Upper lobe of left lung (tissue), 6 donors: ENCODE measurements around the gene POU2F2. TPM values are rescaled to one million over a fixed set of nuclear protein-coding genes. Genes with fewer than 3 reads are reported as not detected.

Source experiments
- ATAC-seq, 2 donors: fragments of 200-7000 bp; cut with Tn5 transposase; one replicate each; pipeline ENCODE4 v1.9.1; 2022; ENCODE audit warnings: mild to moderate bottlenecking in 2 of 2, moderate library complexity in 2 of 2; ENCODE audit not compliant: low FRiP score in 2 of 2
- DNase-seq, 2 donors: peaks; one replicate each; pipeline ENCODE4 v3.0.0-alpha.2; 2019 to 2020
- H3K27ac ChIP-seq, 4 donors: fragments of 200-600 bp; sonication (generic); one replicate each; pipeline ENCODE4 v1.5.1; 2016 to 2019
- H3K27me3 ChIP-seq, 4 donors: fragments of 200-600 bp; sonication (generic); one replicate each; pipeline ENCODE4 v1.5.1; 2017 to 2019
- H3K36me3 ChIP-seq, 4 donors: fragments of 200-600 bp; sonication (generic); one replicate each; pipeline ENCODE4 v1.5.1; 2016 to 2019
- H3K4me1 ChIP-seq, 4 donors: fragments of 200-600 bp; sonication (generic); one replicate each; pipeline ENCODE4 v1.5.1; 2018 to 2019
- H3K4me3 ChIP-seq, 4 donors: fragments of 200-600 bp; sonication (generic); one replicate each; pipeline ENCODE4 v1.5.1; 2017 to 2019; ENCODE audit warnings: mild to moderate bottlenecking in 2 of 4, moderate library complexity in 1 of 4
- H3K9me3 ChIP-seq, 4 donors: fragments of 200-600 bp; sonication (generic); one replicate each; pipeline ENCODE4 v1.5.1; 2018 to 2019
- EP300 ChIP-seq, 4 donors: sonication (generic); formaldehyde crosslinking; IDR thresholded peaks; one replicate each; pipeline ENCODE4 v1.5.1; 2017; ENCODE audit warnings: antibody characterized with exemption in 4 of 4, control low read depth in 2 of 4
- POLR2A ChIP-seq, 4 donors: fragments of 450-650 bp; IDR thresholded peaks; one replicate each; pipeline ENCODE4 v1.5.1; 2016 to 2017; ENCODE audit warnings: antibody characterized with exemption in 4 of 4, mild to moderate bottlenecking in 2 of 4
- POLR2AphosphoS5 ChIP-seq, 2 donors: sonication (generic); formaldehyde crosslinking; IDR thresholded peaks; one replicate each; pipeline ENCODE4 v1.5.1; 2017; ENCODE audit warnings: antibody characterized with exemption in 2 of 2
- WGBS, 2 donors: methylation state at CpG; one replicate each; pipeline ENCODE4 v1.1.5; 2017 to 2018; 5-methylcytosine and 5-hydroxymethylcytosine counted together
- total RNA-seq, 6 donors: library from RNA; depleted of rRNA in 4 of 6; stranded (reverse); fragments of >200 nt in 4 of 6; gene quantifications; one replicate each; pipeline versions ENCODE4 v1.1.0 to v1.2.1, GENCODE V29; 2016 to 2021
- TF ChIP-seq, protein P1 (sequence below), 6 experiments: fragments of 450-650 bp in 4 of 6; fragments of 200-600 bp in 2 of 6; sonication (generic) in 2 of 6; IDR thresholded peaks; one replicate each; pipeline ENCODE4 v1.5.1; 2016 to 2019; ENCODE audit warnings: antibody characterized with exemption in 6 of 6
- donor health status: DM: no; HTN: no; CAD: no; lungs with moderate emphysema.
- donor health status: DM: no; HTN: yes; CAD: no; lungs with severe emphysema.

POU2F2 gene
- total RNA-seq, 6 donors from 2014 or later: 1.3 to 12.0 (median 5.0) TPM

DNA sequence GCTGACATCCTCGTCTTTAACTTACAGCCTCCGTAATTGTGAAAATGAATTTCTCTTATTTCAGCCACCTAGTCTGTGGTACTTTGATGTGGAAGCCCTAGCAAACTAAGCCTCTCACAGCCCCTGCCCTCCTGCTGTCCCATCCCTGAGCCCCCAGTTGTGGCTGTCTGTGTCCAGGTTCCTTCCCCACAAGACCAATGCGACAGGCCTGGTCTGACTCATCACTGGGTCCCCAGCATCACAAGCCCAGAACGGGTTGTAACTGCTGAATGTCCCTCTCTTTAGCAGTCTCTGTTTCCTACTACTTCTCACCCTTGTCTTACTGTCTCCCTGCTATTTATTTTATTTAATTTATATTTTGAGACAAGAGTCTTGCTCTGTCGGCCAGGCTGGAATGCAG, 5.7 kb downstream of the POU2F2 start:
- TF ChIP-seq, protein P1, sequence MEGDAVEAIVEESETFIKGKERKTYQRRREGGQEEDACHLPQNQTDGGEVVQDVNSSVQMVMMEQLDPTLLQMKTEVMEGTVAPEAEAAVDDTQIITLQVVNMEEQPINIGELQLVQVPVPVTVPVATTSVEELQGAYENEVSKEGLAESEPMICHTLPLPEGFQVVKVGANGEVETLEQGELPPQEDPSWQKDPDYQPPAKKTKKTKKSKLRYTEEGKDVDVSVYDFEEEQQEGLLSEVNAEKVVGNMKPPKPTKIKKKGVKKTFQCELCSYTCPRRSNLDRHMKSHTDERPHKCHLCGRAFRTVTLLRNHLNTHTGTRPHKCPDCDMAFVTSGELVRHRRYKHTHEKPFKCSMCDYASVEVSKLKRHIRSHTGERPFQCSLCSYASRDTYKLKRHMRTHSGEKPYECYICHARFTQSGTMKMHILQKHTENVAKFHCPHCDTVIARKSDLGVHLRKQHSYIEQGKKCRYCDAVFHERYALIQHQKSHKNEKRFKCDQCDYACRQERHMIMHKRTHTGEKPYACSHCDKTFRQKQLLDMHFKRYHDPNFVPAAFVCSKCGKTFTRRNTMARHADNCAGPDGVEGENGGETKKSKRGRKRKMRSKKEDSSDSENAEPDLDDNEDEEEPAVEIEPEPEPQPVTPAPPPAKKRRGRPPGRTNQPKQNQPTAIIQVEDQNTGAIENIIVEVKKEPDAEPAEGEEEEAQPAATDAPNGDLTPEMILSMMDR (IDR thresholded peaks at IDR 0.05): no peak
- no peak for TF ChIP-seq EP300 (IDR thresholded peaks at IDR 0.05)
- TF ChIP-seq POLR2AphosphoS5 (IDR thresholded peaks at IDR 0.05): no peak
- no peak for TF ChIP-seq POLR2A (IDR thresholded peaks at IDR 0.05)

DNA sequence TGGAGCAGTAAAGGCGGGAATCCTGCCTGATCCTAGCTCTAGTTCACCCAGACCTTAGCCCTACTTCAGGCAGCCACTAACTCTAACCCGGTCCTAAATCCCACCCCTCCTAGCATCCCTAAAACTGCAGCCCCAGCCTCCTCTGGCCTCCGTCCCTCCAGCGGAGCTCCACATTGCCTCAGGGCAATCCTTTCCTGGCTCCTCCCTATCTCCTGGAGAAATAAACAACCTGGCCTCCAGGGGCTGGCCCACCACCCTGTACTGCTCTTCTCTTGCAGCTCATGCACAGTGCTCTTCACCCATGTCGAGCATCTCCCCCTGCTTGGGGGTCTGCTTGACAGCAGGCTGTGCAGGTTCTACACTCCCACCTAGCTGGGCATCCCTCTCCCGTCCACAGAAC, 6.7 kb downstream of the POU2F2 start:
- DNase-seq: no peak
- no peaks in the 10 kb centered on the region for H3K9me3 ChIP-seq
- H3K4me3 ChIP-seq: no peak overlapping the region
- WGBS, 2 donors: 64 to 78% methylated on average over 6 of the region's 6 CpGs
- no peaks in the 10 kb centered on the region for H3K27me3 ChIP-seq
- no peak overlapping the region for H3K27ac ChIP-seq
- H3K4me1 ChIP-seq: peaks cover 0 to 16% (median 13%) of the 10 kb centered on the region in 4 donors
- ATAC-seq: no peak
- H3K36me3 ChIP-seq: no peaks in the 10 kb centered on the region
- TF ChIP-seq POLR2A (IDR thresholded peaks at IDR 0.05) (no peak), EP300 (IDR thresholded peaks at IDR 0.05) (no peak), POLR2AphosphoS5 (IDR thresholded peaks at IDR 0.05) (no peak)
- TF ChIP-seq, protein P1 (IDR thresholded peaks at IDR 0.05): no peak

More for the DNA sequence above, 5.7 kb downstream of the POU2F2 start:
- Histone ChIP-seq H3K4me1 (peaks cover 0 to 13% (median 9%) of the 10 kb centered on the region in 4 donors), H3K4me3 (no peak overlapping the region), H3K9me3 (no peaks in the 10 kb centered on the region), H3K27me3 (no peaks in the 10 kb centered on the region), H3K27ac (no peak overlapping the region), H3K36me3 (no peaks in the 10 kb centered on the region)
- WGBS, 2 donors: 71 to 78% methylated on average over 5 of the region's 5 CpGs
- no peak for ATAC-seq
- no peak for DNase-seq

DNA sequence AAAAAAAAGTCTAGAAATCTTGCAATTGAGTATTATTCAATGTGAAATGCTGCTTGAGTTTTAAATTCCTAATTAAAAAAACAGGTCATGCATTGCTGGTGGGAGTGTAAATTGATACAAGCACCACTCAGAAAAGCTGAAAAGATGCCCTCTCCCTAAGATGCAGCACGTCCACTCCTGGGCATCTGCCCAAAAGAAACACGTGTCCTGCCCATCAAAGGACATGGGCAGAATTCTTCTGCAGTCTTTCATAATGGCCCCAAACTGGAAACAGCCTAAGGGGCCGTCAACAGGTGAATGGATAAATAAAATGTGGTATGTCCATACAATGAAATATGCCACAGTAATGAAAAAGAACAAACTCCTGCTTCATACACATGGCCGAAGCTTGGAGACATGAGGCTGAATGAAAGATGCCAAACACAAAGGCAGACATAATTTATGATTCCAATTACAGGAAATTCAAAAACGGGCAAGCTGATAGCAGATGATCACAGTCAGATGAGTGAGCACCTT, 7.8 kb downstream of the POU2F2 start:
- no peak for ATAC-seq
- Histone ChIP-seq H3K9me3 (no peaks in the 10 kb centered on the region), H3K4me3 (no peak overlapping the region), H3K27me3 (no peaks in the 10 kb centered on the region), H3K4me1 (peaks cover 0 to 16% (median 12%) of the 10 kb centered on the region in 4 donors), H3K27ac (no peak overlapping the region), H3K36me3 (no peaks in the 10 kb centered on the region)
- 77 to 84% methylated on average over 5 of the region's 5 CpGs for WGBS, 2 donors
- TF ChIP-seq, protein P1 (IDR thresholded peaks at IDR 0.05): no peak
- no peak for TF ChIP-seq POLR2AphosphoS5 (IDR thresholded peaks at IDR 0.05)
- no peak for TF ChIP-seq EP300 (IDR thresholded peaks at IDR 0.05)
- no peak for TF ChIP-seq POLR2A (IDR thresholded peaks at IDR 0.05)
- DNase-seq: no peak

DNA sequence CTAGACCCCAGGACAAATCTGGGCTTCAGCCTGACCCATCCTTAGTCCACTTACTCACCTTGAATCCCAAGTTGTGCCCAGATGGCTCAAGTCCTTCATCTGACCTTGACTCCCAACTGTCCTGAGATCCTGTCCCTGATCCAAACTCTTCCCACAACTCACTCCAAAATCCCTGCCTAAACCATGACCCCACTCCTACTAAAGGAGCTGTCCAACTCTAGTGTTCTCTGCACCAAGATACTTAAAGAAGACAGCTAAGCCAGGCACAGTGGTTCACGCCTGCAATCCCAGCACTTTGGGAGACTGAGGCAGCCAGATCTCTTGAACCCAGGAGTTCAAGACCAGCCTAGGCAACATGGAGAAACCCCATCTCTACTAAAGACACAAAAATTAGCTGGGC, 8.5 kb downstream of the POU2F2 start:
- Histone ChIP-seq H3K4me1 (peaks cover 0 to 16% (median 12%) of the 10 kb centered on the region in 4 donors), H3K9me3 (no peaks in the 10 kb centered on the region), H3K27me3 (no peaks in the 10 kb centered on the region), H3K27ac (no peak overlapping the region), H3K4me3 (no peak overlapping the region), H3K36me3 (no peaks in the 10 kb centered on the region)
- DNase-seq (no peak), ATAC-seq (no peak)
- 90 to 100% methylated on average over 1 of the region's 1 CpG for WGBS, 2 donors
- no peak for TF ChIP-seq POLR2A (IDR thresholded peaks at IDR 0.05)
- no peak for TF ChIP-seq POLR2AphosphoS5 (IDR thresholded peaks at IDR 0.05)
- no peak for TF ChIP-seq EP300 (IDR thresholded peaks at IDR 0.05)
- TF ChIP-seq, protein P1 (IDR thresholded peaks at IDR 0.05): no peak
